NCI-H446 treated with DMSO at 0.1 percent for 48 hours (cell line): Measurements from ENCODE around the gene INTS3.
"Not testable (repeated sequence)": the region's sequence is repeated elsewhere in the genome, so short reads cannot be mapped to it uniquely, and the experiment has no call there.

Source experiments
- DNase-seq: peaks from one replicate; lab custom pipeline; 2025; lab: John Stamatoyannopoulos, UW

INTS3 gene

GRCh38 chr1:153711026-153711425 lies 16.8 kb upstream of the INTS3 start:
- no peak for DNase-seq

GRCh38 chr1:153716211-153716610 lies 11.6 kb upstream of the INTS3 start:
- not testable (repeated sequence) for DNase-seq

- DNase-seq: no peak
Measured at GRCh38 chr1:153717330-153717729, 10.5 kb upstream of the INTS3 start.

DNA sequence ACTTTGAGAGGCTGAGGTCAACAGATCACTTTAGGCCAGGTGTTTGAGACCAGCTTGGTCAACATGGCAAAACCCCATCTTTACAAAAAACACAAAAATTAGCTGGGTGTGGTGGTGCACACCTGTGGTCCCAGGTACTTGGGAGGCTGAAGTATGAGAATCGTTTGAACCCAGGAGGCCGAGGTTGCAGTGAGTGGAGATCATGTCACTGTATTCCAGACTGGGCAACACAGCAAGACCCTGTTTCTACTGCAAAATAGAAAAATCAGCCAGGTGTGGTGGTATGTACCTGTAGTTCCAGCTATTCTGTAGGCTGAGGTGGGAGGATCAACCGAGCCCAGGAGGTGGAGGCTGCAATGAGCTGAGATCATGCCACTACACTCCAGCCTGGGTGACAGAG lies 4.2 kb upstream of the INTS3 start:
- DNase-seq: no peak

GRCh38 chr1:153724634-153725033 lies 3.2 kb upstream of the INTS3 start:
- not testable (repeated sequence) for DNase-seq

GRCh38 chr1:153728305-153729066 lies 636 bp downstream of the INTS3 start:
- peak; percentile 32 for DNase-seq

- DNase-seq: no peak
Measured at GRCh38 chr1:153730468-153730988, 2.7 kb downstream of the INTS3 start.

DNA sequence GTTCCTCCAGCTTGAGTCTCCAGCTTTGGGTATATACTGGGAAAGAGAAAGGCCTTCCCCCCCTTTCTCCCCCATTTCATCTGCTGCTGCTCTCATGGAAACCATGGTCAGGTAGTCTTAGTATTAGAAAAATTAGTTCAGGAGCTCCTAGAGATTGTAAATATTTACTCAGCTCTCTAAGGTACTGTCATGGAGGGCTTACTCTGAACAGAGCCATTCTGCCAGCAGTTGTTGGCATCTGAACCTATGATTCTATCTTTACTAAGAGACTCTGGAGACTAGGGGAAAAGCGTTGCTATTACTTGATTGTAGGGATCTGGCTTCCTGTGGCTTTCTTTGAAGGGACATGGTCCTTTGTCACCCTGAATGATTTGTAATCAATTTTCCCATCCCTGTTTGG lies 6.1 kb downstream of the INTS3 start:
- DNase-seq: no peak

GRCh38 chr1:153734396-153735089 lies 6.7 kb downstream of the INTS3 start:
- no peak for DNase-seq

DNA sequence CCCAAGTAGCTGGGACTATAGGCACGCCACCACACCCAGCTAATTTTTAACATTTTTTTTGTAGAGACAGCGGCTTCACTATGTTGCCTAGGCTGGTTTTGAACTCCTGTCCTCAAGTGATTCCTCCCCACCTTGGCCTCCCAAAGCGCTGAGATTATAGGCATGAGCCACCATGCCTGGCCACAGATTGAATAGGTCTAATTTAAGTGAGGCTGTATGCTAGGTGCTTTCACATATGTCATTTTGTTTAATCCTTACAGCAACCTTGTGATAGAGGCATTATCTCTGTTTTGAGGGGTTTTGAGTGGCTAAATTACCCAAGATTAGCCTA lies 7.2 kb downstream of the INTS3 start:
- DNase-seq: no peak

GRCh38 chr1:153741986-153742385 lies 14.1 kb downstream of the INTS3 start:
- no peak for DNase-seq

- no peak for DNase-seq
Measured at GRCh38 chr1:153742411-153743142, 14.7 kb downstream of the INTS3 start.

DNA sequence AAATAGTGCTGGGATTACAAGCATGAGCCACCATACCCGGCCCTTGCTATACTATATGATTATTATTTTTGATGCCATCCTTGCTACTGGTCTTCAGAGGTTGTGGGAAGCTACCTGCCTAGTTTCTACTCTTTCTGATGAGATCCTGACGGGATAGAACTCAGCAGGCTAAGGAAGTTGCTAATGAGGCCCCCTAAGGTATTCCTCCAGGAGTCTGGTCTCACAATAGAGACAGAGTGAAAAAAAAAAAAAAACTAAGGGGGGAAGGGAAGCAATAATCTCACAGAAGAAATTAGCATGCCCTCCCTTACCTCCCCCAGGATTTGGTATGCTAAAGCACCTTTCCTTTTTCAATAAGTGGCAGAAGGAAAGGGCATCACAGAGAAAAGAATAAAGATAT lies 17.6 kb downstream of the INTS3 start:
- DNase-seq: no peak

- no peak for DNase-seq
Measured at GRCh38 chr1:153746174-153746573, 18.3 kb downstream of the INTS3 start.

- DNase-seq: no peak
Measured at GRCh38 chr1:153748903-153749302, 21.1 kb downstream of the INTS3 start.

DNA sequence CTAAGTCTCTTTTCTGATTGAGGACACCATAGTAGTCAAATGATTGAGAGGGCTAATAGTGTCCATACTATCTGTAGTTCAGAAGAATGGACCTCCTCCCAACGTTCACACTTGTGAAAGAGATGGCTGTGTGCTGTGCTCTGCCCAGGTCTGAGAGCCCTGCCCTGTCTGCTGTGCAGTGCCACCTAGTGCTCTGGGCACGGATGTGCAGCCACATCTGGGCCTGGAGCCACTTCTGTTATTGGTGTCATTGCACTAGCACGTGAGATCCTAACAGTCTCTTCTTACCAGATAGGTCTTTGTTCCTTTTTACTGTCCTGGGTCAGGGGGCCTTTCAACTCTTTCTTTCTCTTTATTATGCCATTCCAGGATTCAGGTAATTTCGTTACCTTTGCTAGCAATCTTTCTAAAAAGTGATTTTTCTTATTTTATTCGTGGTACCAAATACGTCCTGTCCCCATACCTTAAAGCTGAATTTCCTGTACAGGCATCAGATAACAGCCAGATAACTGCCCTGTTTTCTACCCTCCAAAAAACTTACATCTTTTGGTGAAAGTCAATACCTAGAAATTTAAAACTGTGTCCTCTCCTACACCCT lies 21.7 kb downstream of the INTS3 start:
- peak; percentile 55 for DNase-seq

DNA sequence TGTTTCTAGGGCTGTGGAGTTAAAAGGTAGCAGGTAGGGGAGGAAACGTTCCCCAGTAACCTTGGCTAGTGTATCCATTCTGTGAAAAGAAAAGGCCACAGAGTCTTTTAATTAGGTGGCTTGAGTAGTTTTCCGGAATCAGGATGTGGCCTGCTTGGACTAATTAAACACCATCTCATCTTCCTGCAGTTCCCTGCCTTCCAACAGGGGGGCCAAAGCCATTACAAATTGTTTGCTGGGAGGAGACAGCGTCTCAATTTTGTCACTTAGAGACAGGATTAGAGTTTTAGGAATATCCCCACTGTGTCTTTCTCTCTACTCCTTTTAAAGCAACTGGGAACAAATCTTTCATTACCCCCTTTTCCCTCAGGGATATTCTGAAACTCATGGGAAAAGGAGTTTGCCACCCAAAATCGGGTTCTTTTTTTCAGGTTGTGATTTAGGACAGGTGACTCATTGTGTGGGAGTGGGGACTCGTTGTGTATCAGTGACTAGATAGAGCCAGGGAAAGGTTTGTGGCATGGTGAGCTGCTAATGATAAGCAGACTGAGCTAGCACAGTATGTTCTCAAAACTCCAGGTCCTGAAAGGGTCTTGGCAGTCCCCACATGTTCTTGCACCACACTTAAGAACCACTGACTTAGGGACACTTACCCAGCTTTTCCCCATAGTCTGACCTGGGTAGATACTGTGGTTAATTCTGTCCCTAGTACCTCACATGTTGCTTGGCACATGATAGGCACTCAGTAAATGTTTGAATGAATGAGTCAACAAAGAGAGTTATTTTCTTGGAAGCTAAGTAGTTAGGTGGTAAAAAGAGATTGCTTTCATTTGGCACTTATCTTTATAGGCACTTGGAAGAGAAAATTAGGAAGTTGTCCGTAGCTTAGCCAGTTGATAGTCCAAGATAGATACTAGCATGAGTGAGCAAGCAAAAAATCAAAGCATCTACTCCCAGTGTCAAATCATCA lies 22.5 kb downstream of the INTS3 start:
- DNase-seq: no peak

DNA sequence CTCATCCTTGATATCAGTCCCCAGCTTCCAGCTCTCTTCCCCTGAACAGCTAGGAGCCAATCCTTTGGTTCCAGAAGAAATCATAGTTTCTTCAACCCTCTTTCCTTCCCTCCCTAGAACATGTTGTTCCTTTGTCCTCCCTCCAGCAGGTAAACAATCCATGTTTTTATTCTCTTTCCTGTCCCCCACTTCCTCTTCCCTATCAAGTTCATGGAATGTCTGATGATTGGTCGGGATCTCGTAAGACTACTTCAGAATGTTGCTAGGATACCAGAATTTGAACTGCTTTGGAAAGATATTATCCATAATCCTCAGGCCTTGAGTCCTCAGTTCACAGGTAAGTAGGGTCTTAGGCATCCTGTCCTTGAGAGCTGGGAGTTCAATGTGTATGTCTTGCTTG lies 24.2 kb downstream of the INTS3 start:
- no peak for DNase-seq

GRCh38 chr1:153752571-153753195 lies 24.8 kb downstream of the INTS3 start:
- no peak for DNase-seq

DNA sequence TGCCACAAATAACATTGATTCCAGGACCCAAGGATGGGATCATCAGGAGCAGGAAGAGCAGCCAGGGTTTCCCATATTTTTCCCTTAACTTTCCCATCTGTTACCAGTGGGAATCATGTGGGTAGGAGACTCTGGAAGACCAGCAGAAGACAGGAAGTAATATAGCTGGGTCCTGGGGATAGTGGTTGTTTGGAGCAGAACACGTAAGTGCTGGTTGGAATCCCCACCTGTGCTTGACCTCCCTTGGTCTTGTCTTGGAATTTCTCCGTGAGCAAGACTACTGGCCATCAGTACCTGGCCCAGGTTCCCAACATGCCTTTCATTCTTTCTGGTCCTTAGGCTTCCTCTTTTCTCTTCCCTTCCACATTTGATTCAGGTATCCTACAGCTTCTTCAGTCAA lies 26.4 kb downstream of the INTS3 start:
- no peak for DNase-seq

GRCh38 chr1:153760440-153760839 lies 32.6 kb downstream of the INTS3 start:
- no peak for DNase-seq
